Spinal cord (tissue), 10 donors: ENCODE data around the gene PLD1. TPM values are rescaled to one million over a fixed set of nuclear protein-coding genes. Genes with fewer than 3 reads are reported as not detected.
"Not testable (repeated sequence)": the region's sequence is repeated elsewhere in the genome, so short reads cannot be mapped to it uniquely, and the experiment has no call there.

ENCODE experiments used
- DNase-seq, 6 donors: peaks; one replicate each; pipeline versions ENCODE4 v3.0.0 to v3.0.0-alpha.2; 2013 to 2015; ENCODE audit warnings: low spot score in 6 of 6, low read depth in 4 of 6
- H3K27ac ChIP-seq: one replicate; pipeline ENCODE4 v1.5.1; 2013; ENCODE audit warnings: low read depth, low read length, control low read depth
- H3K27me3 ChIP-seq: one replicate; pipeline ENCODE4 v1.6.1; 2013; ENCODE audit warnings: low read length; ENCODE audit not compliant: control insufficient read depth, insufficient read depth
- H3K36me3 ChIP-seq: one replicate; pipeline ENCODE4 v1.6.1; 2013; ENCODE audit warnings: low read length; ENCODE audit not compliant: control insufficient read depth, insufficient read depth
- H3K4me1 ChIP-seq: one replicate; pipeline ENCODE4 v1.6.1; 2013; ENCODE audit warnings: low read length; ENCODE audit not compliant: control insufficient read depth, insufficient read depth
- H3K4me3 ChIP-seq: one replicate; pipeline ENCODE4 v1.5.1; 2013; ENCODE audit warnings: low read depth, low read length, control low read depth
- H3K9me3 ChIP-seq: one replicate; pipeline ENCODE4 v1.6.1; 2013; ENCODE audit warnings: low read length; ENCODE audit not compliant: control insufficient read depth, insufficient read depth
- WGBS: methylation state at CpG from one replicate; pipeline ENCODE4 v1.1.5; 2013; ENCODE audit warnings: missing lambda C conversion rate; ENCODE audit not compliant: insufficient coverage; 5-methylcytosine and 5-hydroxymethylcytosine counted together
- polyA plus RNA-seq, 2 donors: library from polyadenylated mRNA; unstranded; fragments of 120-200 nt; gene quantifications; one replicate each; pipeline ENCODE4 v1.2.1, GENCODE V29; 2013; ENCODE audit not compliant: insufficient read length in 2 of 2
- total RNA-seq, 2 donors: library from RNA; depleted of rRNA in 1 of 2; stranded (reverse); fragments of 120-200 nt in 1 of 2; fragments of >200 nt in 1 of 2; gene quantifications; one replicate each; pipeline versions ENCODE4 v1.2.3 to v1.2.4, GENCODE V29; 2013 to 2014
- donor health status: healthy.

PLD1 gene
- total and polyA plus RNA-seq, 4 donors = 31.1 to 92.5 (median 51.2) TPM

GRCh38 chr3:171753665-171754408 lies 56.4 kb downstream of the PLD1 start:
- Histone ChIP-seq H3K9me3 (no peaks in the 10 kb centered on the region), H3K36me3 (no peaks in the 10 kb centered on the region), H3K4me1 (no peaks in the 10 kb centered on the region), H3K27ac (peak overlapping the region; percentile 4), H3K27me3 (no peaks in the 10 kb centered on the region), H3K4me3 (no peak overlapping the region)
- DNase-seq = no peak
- WGBS = 100% methylated on average over 2 of the region's 5 CpGs

- Histone ChIP-seq H3K27me3 (no peaks in the 10 kb centered on the region), H3K27ac (peak overlapping the region; percentile 4), H3K36me3 (no peaks in the 10 kb centered on the region), H3K4me1 (no peaks in the 10 kb centered on the region), H3K4me3 (no peak overlapping the region), H3K9me3 (no peaks in the 10 kb centered on the region)
- 56% methylated on average over 5 of the region's 5 CpGs for WGBS
- peak in 1 of 6 donors; percentile 60 for DNase-seq
These were observed 57.2 kb downstream of the PLD1 start for GRCh38 chr3:171753025-171753472.

- H3K27ac ChIP-seq = no peak overlapping the region
- DNase-seq = no peak
- WGBS = 83% methylated on average over 2 of the region's 2 CpGs
- no peaks in the 10 kb centered on the region for H3K4me1 ChIP-seq
- no peak overlapping the region for H3K4me3 ChIP-seq
- H3K27me3 ChIP-seq = no peaks in the 10 kb centered on the region
- H3K36me3 ChIP-seq = no peaks in the 10 kb centered on the region
- no peaks in the 10 kb centered on the region for H3K9me3 ChIP-seq
These were observed 58.0 kb downstream of the PLD1 start for GRCh38 chr3:171752329-171752728.

- DNase-seq = no peak
- no CpG with 5 or more reads among the region's 1 CpG for WGBS
- Histone ChIP-seq H3K27me3 (no peaks in the 10 kb centered on the region), H3K4me1 (no peaks in the 10 kb centered on the region), H3K9me3 (no peaks in the 10 kb centered on the region), H3K27ac (peak overlapping the region; percentile 48), H3K4me3 (no peak overlapping the region), H3K36me3 (no peaks in the 10 kb centered on the region)
These were observed 61.2 kb downstream of the PLD1 start for GRCh38 chr3:171749124-171749523.

- Histone ChIP-seq H3K27ac (peak overlapping the region; percentile 4), H3K4me1 (no peaks in the 10 kb centered on the region)
- no CpG with 5 or more reads among the region's 7 CpGs for WGBS
These were observed 62.0 kb downstream of the PLD1 start for GRCh38 chr3:171748064-171748924.

GRCh38 chr3:171747223-171747920 lies 62.9 kb downstream of the PLD1 start:
- WGBS = no CpG with 5 or more reads among the region's 2 CpGs
- DNase-seq = no peak
- Histone ChIP-seq H3K27me3 (no peaks in the 10 kb centered on the region), H3K9me3 (no peaks in the 10 kb centered on the region), H3K27ac (no peak overlapping the region), H3K4me3 (no peak overlapping the region), H3K4me1 (no peaks in the 10 kb centered on the region), H3K36me3 (no peaks in the 10 kb centered on the region)

More at GRCh38 chr3:171748064-171748924, 62.0 kb downstream of the PLD1 start:
- DNase-seq = peak in 1 of 6 donors; percentile 68
- no peaks in the 10 kb centered on the region for H3K36me3 ChIP-seq
- H3K4me3 ChIP-seq = no peak overlapping the region
- no peaks in the 10 kb centered on the region for H3K27me3 ChIP-seq
- no peaks in the 10 kb centered on the region for H3K9me3 ChIP-seq

- not testable (repeated sequence) for H3K27ac ChIP-seq, H3K4me1 ChIP-seq
- 81% methylated on average over 8 of the region's 11 CpGs for WGBS
These were observed 63.7 kb downstream of the PLD1 start for GRCh38 chr3:171746320-171747222.

GRCh38 chr3:171745577-171746319 lies 64.5 kb downstream of the PLD1 start:
- DNase-seq = no peak
- Histone ChIP-seq H3K27me3 (no peaks in the 10 kb centered on the region), H3K4me1 (no peaks in the 10 kb centered on the region), H3K36me3 (no peaks in the 10 kb centered on the region), H3K4me3 (no peak overlapping the region), H3K27ac (no peak overlapping the region), H3K9me3 (no peaks in the 10 kb centered on the region)
- 98% methylated on average over 38 of the region's 40 CpGs for WGBS

More at GRCh38 chr3:171746320-171747222, 63.7 kb downstream of the PLD1 start:
- not testable (repeated sequence) for DNase-seq, H3K4me3 ChIP-seq, H3K36me3 ChIP-seq, H3K27me3 ChIP-seq, H3K9me3 ChIP-seq
